Ovary (tissue), 9 donors: ENCODE results near the gene CELF4. TPM values are rescaled to one million over a fixed set of nuclear protein-coding genes. Genes with fewer than 3 reads are reported as not detected.

ENCODE experiments used
- DNase-seq, 5 donors: peaks; one replicate each; pipeline ENCODE4 v3.0.0-alpha.2; 2019 to 2020
- H3K27ac ChIP-seq, 2 donors: fragments of 200-600 bp; one replicate each; pipeline versions ENCODE4 v1.5.1 to v1.8.0; 2019 to 2022
- H3K27me3 ChIP-seq: fragments of 200-600 bp; one replicate; pipeline ENCODE4 v1.8.0; 2022
- H3K36me3 ChIP-seq: fragments of 200-600 bp; sonication (generic); one replicate; pipeline ENCODE4 v1.5.1; 2019
- H3K4me1 ChIP-seq: one replicate; pipeline ENCODE4 v1.8.1; 2013; ENCODE audit warnings: mild to moderate bottlenecking, moderate library complexity; ENCODE audit not compliant: insufficient read depth
- H3K4me3 ChIP-seq: fragments of 200-600 bp; sonication (generic); one replicate; pipeline ENCODE4 v1.5.1; 2017
- H3K9me3 ChIP-seq, 2 donors: fragments of 200-600 bp in 1 of 2; sonication (generic) in 1 of 2; one replicate each; pipeline versions ENCODE4 v1.5.1 to v1.8.1; 2013 to 2019; ENCODE audit warnings: mild to moderate bottlenecking in 1 of 2, moderate library complexity in 1 of 2
- CTCF ChIP-seq, 3 donors: fragments of 450-650 bp in 2 of 3; fragments of 200-600 bp in 1 of 3; IDR thresholded peaks; one replicate each; pipeline versions ENCODE4 v1.5.1 to v1.8.0; 2016 to 2022; ENCODE audit warnings: antibody characterized with exemption in 3 of 3, mild to moderate bottlenecking in 1 of 3
- EP300 ChIP-seq: sonication (generic); formaldehyde crosslinking; IDR thresholded peaks from one replicate; pipeline ENCODE4 v1.6.1; 2017; ENCODE audit warnings: antibody characterized with exemption
- POLR2A ChIP-seq: fragments of 450-650 bp; IDR thresholded peaks from one replicate; pipeline ENCODE4 v1.6.1; 2017; ENCODE audit warnings: antibody characterized with exemption, mild to moderate bottlenecking, moderate library complexity
- WGBS, 3 donors: extraction: QIAGEN DNeasy Blood & Tissue Kit in 1 of 3; methylation state at CpG; one replicate each; pipeline versions ENCODE4 v1.1.5 to v1.1.7; 2013 to 2017; 5-methylcytosine and 5-hydroxymethylcytosine counted together
- intact Hi-C, 4 donors: fragments of 100-400 bp; cut with DNase I; formaldehyde crosslinking; loops; one replicate each; pipeline versions ENCODE4 v1.11.0 to v1.15.1; 2022 to 2023
- polyA plus RNA-seq, 2 donors: library from polyadenylated mRNA; stranded (reverse); fragments of 200-250 nt in 1 of 2; fragments of 350-450 nt in 1 of 2; fragmentation: Illumina TruSeq in 1 of 2; extraction: RNeasy Lipid Tissue Mini Kit (QIAGEN cat#74804) in 1 of 2; gene quantifications; one replicate each; pipeline ENCODE4 v1.2.3, GENCODE V29; 2013 to 2014
- total RNA-seq, 7 donors: library from RNA; depleted of rRNA in 2 of 7; stranded (reverse); fragments of >200 nt in 2 of 7; fragmentation: NEBNext Ultra II Directional in 3 of 7; extraction: Animal tissue kit (Norgen Biotek cat#: 25700) in 3 of 7; gene quantifications; one replicate each; pipeline versions ENCODE4 v1.1.0 to v1.2.4, GENCODE V29; 2016 to 2023
- donor health status: DM: no; HTN: no; CAD: no; lungs with moderate emphysema.
- donor health status: DM: no; HTN: no; CAD: no.
- donor health status: Bipolar disorder and iron deficiency.
- donor health status: DM: yes; HTN: yes; CAD: no.
- donor health status: DM: no; HTN: no; CAD: no.
- donor health status: DM: yes; HTN: yes; CAD: no.

Gene CELF4
- total and polyA plus RNA-seq, 9 donors: 0.15 to 1.6 (median 1.1) TPM; not detected in 1

- no peak for DNase-seq
- Histone ChIP-seq H3K4me1 (no peaks in the 10 kb centered on the region), H3K9me3 (no peaks in the 10 kb centered on the region), H3K4me3 (no peak overlapping the region), H3K27me3 (no peaks in the 10 kb centered on the region), H3K27ac (no peak overlapping the region), H3K36me3 (no peaks in the 10 kb centered on the region)
- intact Hi-C loops: no loop called here
- 89 to 91% (median 90%) methylated on average over 4 of the region's 4 CpGs for WGBS, 3 donors
- TF ChIP-seq POLR2A (no peak), EP300 (no peak), CTCF (IDR thresholded peaks at IDR 0.05) (no peak)
Observed at GRCh38 chr18:37222354-37222998, 343.1 kb downstream of the CELF4 start.

GRCh38 chr18:37219257-37219656 lies 346.3 kb downstream of the CELF4 start:
- 78 to 83% (median 79%) methylated on average over 7 of the region's 7 CpGs for WGBS, 3 donors
- no peaks in the 10 kb centered on the region for H3K27me3 ChIP-seq
- no peak overlapping the region for H3K27ac ChIP-seq
- no peak for DNase-seq
- H3K4me3 ChIP-seq: no peak overlapping the region
- no peaks in the 10 kb centered on the region for H3K4me1 ChIP-seq
- TF ChIP-seq CTCF (IDR thresholded peaks at IDR 0.05) (no peak), POLR2A (no peak), EP300 (no peak)
- no peaks in the 10 kb centered on the region for H3K36me3 ChIP-seq
- no peaks in the 10 kb centered on the region for H3K9me3 ChIP-seq
- intact Hi-C loops: no loop called here

GRCh38 chr18:37218022-37218590 lies 347.5 kb downstream of the CELF4 start:
- H3K4me1 ChIP-seq: no peaks in the 10 kb centered on the region
- H3K27ac ChIP-seq: no peak overlapping the region
- H3K4me3 ChIP-seq: no peak overlapping the region
- H3K36me3 ChIP-seq: no peaks in the 10 kb centered on the region
- intact Hi-C loops: no loop called here
- no peak for DNase-seq
- 46 to 59% (median 55%) methylated on average over 2 of the region's 2 CpGs for WGBS, 3 donors
- no peak for TF ChIP-seq POLR2A
- TF ChIP-seq CTCF (IDR thresholded peaks at IDR 0.05): no peak
- TF ChIP-seq EP300: no peak
- no peaks in the 10 kb centered on the region for H3K27me3 ChIP-seq
- H3K9me3 ChIP-seq: no peaks in the 10 kb centered on the region

GRCh38 chr18:37210781-37211180 lies 354.8 kb downstream of the CELF4 start:
- no peak overlapping the region for H3K4me3 ChIP-seq
- no peaks in the 10 kb centered on the region for H3K27me3 ChIP-seq
- no peaks in the 10 kb centered on the region for H3K4me1 ChIP-seq
- intact Hi-C loops: no loop called here
- no peaks in the 10 kb centered on the region for H3K36me3 ChIP-seq
- TF ChIP-seq CTCF (IDR thresholded peaks at IDR 0.05) (no peak), POLR2A (no peak), EP300 (no peak)
- no peak for DNase-seq
- no peak overlapping the region for H3K27ac ChIP-seq
- H3K9me3 ChIP-seq: no peaks in the 10 kb centered on the region
- 86 to 96% (median 89%) methylated on average over 1 of the region's 1 CpG for WGBS, 3 donors
